Adrenal gland (tissue), 5 donors: Measurements from ENCODE around the gene UBE2D3.

Experiments
- CTCF ChIP-seq, 6 experiments: fragments of 450-650 bp in 4 of 6; fragments of 200-600 bp in 2 of 6; sonication (generic) in 1 of 6; IDR thresholded peaks; 1 replicate in 5 of 6; 2 replicates in 1 of 6; pipeline versions ENCODE4 v1.5.1 to v1.8.0; 2016 to 2021; ENCODE audit warnings: antibody characterized with exemption in 6 of 6, mild to moderate bottlenecking in 2 of 6, moderate library complexity in 1 of 6
- POLR2A ChIP-seq, 2 donors: fragments of 450-650 bp; IDR thresholded peaks; one replicate each; pipeline ENCODE4 v1.6.1; 2017; ENCODE audit warnings: antibody characterized with exemption in 2 of 2, mild to moderate bottlenecking in 2 of 2, moderate library complexity in 1 of 2
- donor health status: DM: no; HTN: no; CAD: no.

DNA sequence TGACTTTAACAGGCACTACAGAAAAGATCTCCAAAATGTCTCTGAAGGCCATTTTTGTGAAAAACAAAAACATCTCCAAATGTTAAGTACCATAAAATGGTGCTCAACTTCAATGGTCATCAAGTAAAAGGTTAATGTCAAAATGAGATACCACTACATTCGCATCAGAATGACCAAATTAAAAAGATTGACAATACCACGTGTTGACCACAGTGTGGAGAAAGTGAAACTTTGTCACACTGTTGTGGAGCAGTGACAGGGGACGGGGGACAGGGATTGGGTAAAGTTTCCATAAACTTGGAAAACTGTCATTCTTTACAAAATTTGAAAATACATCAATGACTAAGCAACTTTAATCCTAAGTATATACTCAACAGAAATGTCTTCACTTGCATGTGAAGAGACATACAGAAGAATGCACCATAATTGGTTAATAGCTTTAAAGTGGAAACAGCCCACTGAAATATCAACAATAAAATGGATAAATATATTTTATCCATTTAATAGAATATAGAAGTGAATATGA lies 22.3 kb upstream of the UBE2D3 start:
- TF ChIP-seq POLR2A (IDR thresholded peaks at IDR 0.05): no peak
- no peak for TF ChIP-seq CTCF (IDR thresholded peaks at IDR 0.05)
